GM12878 (cell line): ENCODE measurements around the gene ADAM10. TPM values are rescaled to one million over a fixed set of nuclear protein-coding genes. Genes with fewer than 3 reads are reported as not detected.

ENCODE experiments used
- ATAC-seq: fragments of 200-7000 bp; cut with Tn5 transposase; 3 replicates; pipeline ENCODE4 v1.9.1; 2020; ENCODE audit warnings: mild to moderate bottlenecking, moderate library complexity
- BruUV-seq: library from RNA; stranded (reverse); fragments of 400-500 nt; replicated peaks from 2 replicates; lab custom pipeline; 2021; lab: Mats Ljungman, UMichigan
- CTCF ChIA-PET: fragments of 300-600 bp; sonication (Branson Sonifier 250); formaldehyde crosslinking; extraction: SDS; loops from one replicate; lab custom pipeline; 2021; ENCODE audit warnings: inconsistent platforms; lab: Yijun Ruan, JAX
- POLR2A ChIA-PET: fragments of 350-600 bp; formaldehyde crosslinking; extraction: SDS; loops from one replicate; lab custom pipeline; 2021; ENCODE audit warnings: inconsistent platforms; lab: Charles Lee
- RAD21 ChIA-PET: fragments of 300-600 bp; sonication (Branson Sonifier 250); formaldehyde crosslinking; loops from one replicate; lab custom pipeline; 2023; ENCODE audit warnings: antibody characterized with exemption; ENCODE audit not compliant: unreplicated experiment; lab: Charles Lee
- SMC1A ChIA-PET: fragments of 300-600 bp; sonication (Branson Sonifier 250); formaldehyde crosslinking; loops from one replicate; lab custom pipeline; 2023; ENCODE audit not compliant: unreplicated experiment, uncharacterized antibody; lab: Charles Lee
- DNase-seq: peaks from one replicate; pipeline ENCODE4 v3.0.0-alpha.2; 2011; ENCODE audit warnings: low read depth, low spot score
- FAIRE-seq: peaks from 3 replicates; lab custom pipeline; 2011; peaks lifted over from hg19 to GRCh38; lab: Jason Lieb, UNC
- H2AFZ ChIP-seq: 2 replicates; pipeline ENCODE4 v1.6.0; 2011; ENCODE audit warnings: low read depth, low read length, control low read depth; ENCODE audit not compliant: control insufficient read depth
- H3K27ac ChIP-seq: 2 replicates; pipeline ENCODE4 v1.5.1; 2011; ENCODE audit warnings: control low read depth; ENCODE audit not compliant: control insufficient read depth, insufficient read depth
- H3K27me3 ChIP-seq, 2 experiments: replicated peaks in 1 of 2; 2 replicates each; pipeline versions ENCODE4 v1.6.0 to v1.6.1; 2011; ENCODE audit warnings: low read length in 1 of 2; ENCODE audit not compliant: control insufficient read depth in 2 of 2, insufficient read depth in 2 of 2
- H3K36me3 ChIP-seq, 2 experiments: 2 replicates each; pipeline ENCODE4 v1.5.1; 2011; ENCODE audit warnings: low read length in 1 of 2; ENCODE audit not compliant: control insufficient read depth in 2 of 2, insufficient read depth in 2 of 2
- H3K4me1 ChIP-seq: 2 replicates; pipeline ENCODE4 v1.6.1; 2011; ENCODE audit warnings: mild to moderate bottlenecking, low read length, moderate library complexity, mixed read lengths; ENCODE audit not compliant: control insufficient read depth, insufficient read depth
- H3K4me2 ChIP-seq: 2 replicates; pipeline ENCODE4 v1.6.0; 2011; ENCODE audit warnings: control low read depth; ENCODE audit not compliant: control insufficient read depth, insufficient read depth
- H3K4me3 ChIP-seq: fragments of 200-600 bp; sonication (generic); 2 replicates; pipeline ENCODE4 v1.5.1; 2016
- H3K79me2 ChIP-seq: 2 replicates; pipeline ENCODE4 v1.6.0; 2011; ENCODE audit warnings: low read length; ENCODE audit not compliant: control insufficient read depth, insufficient read depth
- H3K9ac ChIP-seq: 2 replicates; pipeline ENCODE4 v1.8.0; 2011; ENCODE audit warnings: low read length, control low read depth, mixed read lengths; ENCODE audit not compliant: control insufficient read depth, insufficient read depth
- H3K9me3 ChIP-seq: replicated peaks from 3 replicates; pipeline ENCODE4 v1.5.1; 2011; ENCODE audit warnings: mild to moderate bottlenecking, low read length; ENCODE audit not compliant: control insufficient read depth, insufficient read depth
- H4K20me1 ChIP-seq: 2 replicates; pipeline ENCODE4 v1.6.0; 2011; ENCODE audit not compliant: control insufficient read depth, insufficient read depth
- BCL11A ChIP-seq: IDR thresholded peaks from 2 replicates; pipeline ENCODE4 v1.6.1; 2011; ENCODE audit warnings: low read depth, low read length
- CHD4 ChIP-seq: fragments of 200-600 bp; sonication (generic); IDR thresholded peaks from 2 replicates; pipeline ENCODE4 v1.6.1; 2016; ENCODE audit warnings: mild to moderate bottlenecking
- HSF1 ChIP-seq: fragments of 150-350 bp; IDR thresholded peaks from 2 replicates; pipeline ENCODE4 v1.6.1; 2014; ENCODE audit warnings: mild to moderate bottlenecking, low read depth, low read length
- IKZF1 ChIP-seq: fragments of 450-650 bp; conservative IDR thresholded peaks from 2 replicates; pipeline ENCODE4 v1.6.1; 2017; ENCODE audit warnings: antibody characterized with exemption, mild to moderate bottlenecking
- NKRF ChIP-seq: fragments of 450-650 bp; conservative IDR thresholded peaks from 2 replicates; pipeline ENCODE4 v1.6.1; 2017; ENCODE audit warnings: mild to moderate bottlenecking, moderate library complexity
- SREBF1 ChIP-seq: IDR thresholded peaks from 2 replicates; pipeline ENCODE4 v1.6.1; 2012; ENCODE audit warnings: mild to moderate bottlenecking, low read length
- ZBTB33 ChIP-seq: fragments of 450-650 bp; IDR thresholded peaks from 2 replicates; pipeline ENCODE4 v1.6.1; 2017; ENCODE audit warnings: mild to moderate bottlenecking
- ZNF24 ChIP-seq: fragments of 450-650 bp; IDR thresholded peaks from 2 replicates; pipeline ENCODE4 v1.6.1; 2017; ENCODE audit warnings: antibody characterized with exemption, mild to moderate bottlenecking
- WGBS: methylation state at CpG from one replicate; pipeline ENCODE4 v1.1.6; 2016; ENCODE audit warnings: low lambda C conversion rate; ENCODE audit not compliant: insufficient replicate concordance, insufficient coverage; ENCODE audit errors: missing lambda C conversion rate; 5-methylcytosine and 5-hydroxymethylcytosine counted together
- in situ Hi-C: fragments of 300-500 bp; cut with MboI; formaldehyde crosslinking; loops from 9 replicates; pipeline ENCODE4 v1.14.3; 2018; ENCODE audit warnings: mixed read lengths
- intact Hi-C: fragments of 100-400 bp; cut with micrococcal nuclease; formaldehyde crosslinking; loops from one replicate; pipeline ENCODE4 v1.14.2; 2022; ENCODE audit not compliant: unreplicated experiment
- polyA plus RNA-seq, 11 experiments: library from polyadenylated mRNA; depleted of rRNA in 4 of 11; unstranded in 6 of 11; stranded (reverse) in 5 of 11; fragments of >200 nt; fragmentation: Nextera tagmentation in 4 of 11; fragmentation: Illumina TruSeq in 1 of 11; extraction: Ambion mirVana in 4 of 11; extraction: Trizol in 1 of 11; gene quantifications; 1 replicate in 1 of 11; 2 replicates in 10 of 11; pipeline versions ENCODE4 v1.2.1 to v1.2.3, GENCODE V29; 2011 to 2016; ENCODE audit warnings: inconsistent platforms in 2 of 11, missing spikeins in 2 of 11, low read depth in 1 of 11
- total RNA-seq, 4 experiments: library from RNA; depleted of rRNA in 3 of 4; stranded (reverse); fragments of >200 nt in 3 of 4; fragmentation: Illumina TruSeq in 1 of 4; extraction: Trizol in 1 of 4; gene quantifications; 2 replicates each; pipeline versions ENCODE4 v1.2.1 to v1.2.3, GENCODE V29; 2013 to 2021

ADAM10 gene
- total and polyA plus RNA-seq, 10 of the 15 experiments (the other 5 are each of a cell fraction or from before 2014, with no cell fraction given), result 10.0 to 88.9 (median 51.7) TPM

GRCh38 chr15:58752716-58753115, 3.2 kb upstream of the ADAM10 start:
- no peak for ATAC-seq
- WGBS, result 82% methylated on average over 3 of the region's 3 CpGs
- TF ChIP-seq CHD4 (no peak), HSF1 (no peak), ZBTB33 (no peak), NKRF (no peak), SREBF1 (no peak), ZNF24 (no peak), BCL11A (no peak), IKZF1 (no peak)
- Histone ChIP-seq H3K79me2 (peaks cover 19% of the 10 kb centered on the region), H3K9me3 (no peaks in the 10 kb centered on the region), H3K9ac (no peak overlapping the region), H3K4me2 (no peak overlapping the region), H3K4me1 (no peaks in the 10 kb centered on the region), H4K20me1 (no peaks in the 10 kb centered on the region), H3K27ac (no peak overlapping the region), H2AFZ (no peak overlapping the region), H3K27me3 (no peaks in the 10 kb centered on the region), H3K36me3 (no peaks in the 10 kb centered on the region), H3K4me3 (no peak overlapping the region)
- FAIRE-seq, result no peak
- in situ Hi-C loops (no loop called here), intact Hi-C loops (loop anchor here (10.0 kb wide), 1 partner anchor 478 kb away; no protein-coding TSS in a partner anchor)
- ChIA-PET CTCF (no interaction called here), POLR2A (no interaction called here), SMC1A (no interaction called here), RAD21 (interaction anchor here (1.2 kb wide), 1 partner anchor 483 kb away, joined by 3 read pairs; no protein-coding TSS in a partner anchor)
- BruUV-seq, result no TSS peak
- no peak for DNase-seq
